Measurements from ENCODE around the gene SPNS3. TPM values are rescaled to one million over a fixed set of nuclear protein-coding genes. Genes with fewer than 3 reads are reported as not detected.
A peak's percentile ranks its signal among the peaks of the same experiment; 100 is the strongest.

Gene SPNS3
- total and polyA plus RNA-seq, 2 of the 4 experiments (the other 2 are of a cell fraction), result 0.18 TPM; not detected in 1

GRCh38 chr17:4386406-4386805, 47.3 kb upstream of the SPNS3 start:
- no peaks in the 10 kb centered on the region for H4K20me1 ChIP-seq (ENCODE audit: insufficient read depth, low read length)
- no peaks in the 10 kb centered on the region for H3K9me3 ChIP-seq (ENCODE audit: control insufficient read depth, insufficient read depth, low read length)
- H3K14ac ChIP-seq (replicated peaks; ENCODE audit: low read depth, low read length), result no peak overlapping the region
- no peak overlapping the region for H3K9ac ChIP-seq (ENCODE audit: low read depth, low read length)
- H2AFZ ChIP-seq (replicated peaks; ENCODE audit: low read length, poor library complexity), result no peak overlapping the region
- no peak overlapping the region for H3K4me3 ChIP-seq (ENCODE audit: insufficient read depth, low read depth, low read length)
- no peak overlapping the region for H2BK15ac ChIP-seq (ENCODE audit: low read depth, low read length)
- dilution Hi-C loops (cut with HindIII; ENCODE audit: low sequenced_read_pairs, unreplicated experiment) (no loop called here), in situ Hi-C loops (cut with MboI; ENCODE audit: low sequenced_read_pairs) (no loop called here), intact Hi-C loops (cut with micrococcal nuclease) (no loop called here)
- no peak overlapping the region for H2AK9ac ChIP-seq (replicated peaks; ENCODE audit: low read depth, low read length, poor library complexity)
- H3K27me3 ChIP-seq (ENCODE audit: control insufficient read depth, insufficient read depth, low read length), result no peaks in the 10 kb centered on the region
- no peaks in the 10 kb centered on the region for H3K36me3 ChIP-seq (ENCODE audit: control insufficient read depth, insufficient read depth, low read length)
- no TSS peak for BruUV-seq (replicated peaks)
- CTCF ChIA-PET, result interaction anchor here (0.5 kb wide), 2 partner anchors 25 to 123 kb away, joined by 3 read pairs; partner anchors contain the start of gene ANKFY1
- no peak overlapping the region for H3K23ac ChIP-seq (ENCODE audit: low read depth, low read length)
- H2BK120ac ChIP-seq (ENCODE audit: low read depth, low read length), result no peak overlapping the region
- H3K27ac ChIP-seq (ENCODE audit: insufficient read depth, low read length), result no peak overlapping the region
- ATAC-seq (ENCODE audit: low read depth) (peak; percentile 89), DNase-seq (no peak)
- H4K91ac ChIP-seq (ENCODE audit: insufficient read depth, low read depth, low read length), result no peak overlapping the region
- POLR2A ChIA-PET (ENCODE audit: unreplicated experiment), result no interaction called here
- H3K4me2 ChIP-seq (ENCODE audit: low read depth, low read length), result no peak overlapping the region
- TF ChIP-seq POLR2A (IDR thresholded peaks at IDR 0.05; ENCODE audit: low read depth, low read length) (no peak), MAZ (IDR thresholded peaks at IDR 0.05; ENCODE audit: borderline replicate concordance, low read depth, low read length) (no peak), FOS (IDR thresholded peaks at IDR 0.05; ENCODE audit: low read depth, low read length) (no peak), BHLHE40 (IDR thresholded peaks at IDR 0.05; ENCODE audit: low read depth, low read length) (no peak), ELK1 (IDR thresholded peaks at IDR 0.05; ENCODE audit: borderline replicate concordance, low read depth, low read length) (no peak), RFX5 (IDR thresholded peaks at IDR 0.05; ENCODE audit: low read depth, low read length) (no peak), RCOR1 (IDR thresholded peaks at IDR 0.05; ENCODE audit: insufficient replicate concordance, low read length) (no peak), CTCF (conservative IDR thresholded peaks at IDR 0.05; ENCODE audit: low read depth, low read length) (no peak), CHD1 (IDR thresholded peaks at IDR 0.05; ENCODE audit: low read depth, low read length) (no peak), USF2 (IDR thresholded peaks at IDR 0.05; ENCODE audit: low read depth, low read length) (no peak), RAD21 (IDR thresholded peaks at IDR 0.05; ENCODE audit: low read length) (no peak)
- no peak overlapping the region for H2AK5ac ChIP-seq (ENCODE audit: low read depth, low read length)
- no peaks in the 10 kb centered on the region for H3K4me1 ChIP-seq (ENCODE audit: control insufficient read depth, insufficient read depth, low read length)
- H2BK5ac ChIP-seq (ENCODE audit: low read depth, low read length, poor library complexity, severe bottlenecking), result no peak overlapping the region
- no peak overlapping the region for H3K18ac ChIP-seq (ENCODE audit: low read depth, low read length)
- H4K5ac ChIP-seq (ENCODE audit: low read depth, low read length), result no peak overlapping the region
- no CpG with 5 or more reads among the region's 2 CpGs for WGBS, 2 experiments (ENCODE audit: extremely low coverage in 2 of 2, insufficient read length in 1 of 2)
- no peak overlapping the region for H3K4ac ChIP-seq (ENCODE audit: low read depth, low read length)
- H4K8ac ChIP-seq (ENCODE audit: low read depth in 2 of 2, low read length in 2 of 2), result no peak overlapping the region
- H3K9me1 ChIP-seq (ENCODE audit: insufficient read depth, low read length), result no peaks in the 10 kb centered on the region
- H2BK20ac ChIP-seq (ENCODE audit: low read depth, low read length), result no peak overlapping the region
- no peaks in the 10 kb centered on the region for H3K79me1 ChIP-seq (ENCODE audit: low read depth in 1 of 2, low read length in 2 of 2)
- no peak overlapping the region for H3K56ac ChIP-seq (ENCODE audit: extremely low read depth, insufficient read depth, low read length)

Measured in IMR-90 (cell line).